HG02678 (cell line): ENCODE measurements around the gene ALOXE3.

Experiments used
- ATAC-seq: cut with Tn5 transposase; IDR thresholded peaks from one replicate; pipeline ENCODE4 v1.9.1; 2021; ENCODE audit warnings: mild to moderate bottlenecking, moderate library complexity; ENCODE audit not compliant: unreplicated experiment

The ALOXE3 gene

GRCh38 chr17:8055851-8056231 is 62.5 kb downstream of the ALOXE3 start:
- no peak for ATAC-seq

DNA sequence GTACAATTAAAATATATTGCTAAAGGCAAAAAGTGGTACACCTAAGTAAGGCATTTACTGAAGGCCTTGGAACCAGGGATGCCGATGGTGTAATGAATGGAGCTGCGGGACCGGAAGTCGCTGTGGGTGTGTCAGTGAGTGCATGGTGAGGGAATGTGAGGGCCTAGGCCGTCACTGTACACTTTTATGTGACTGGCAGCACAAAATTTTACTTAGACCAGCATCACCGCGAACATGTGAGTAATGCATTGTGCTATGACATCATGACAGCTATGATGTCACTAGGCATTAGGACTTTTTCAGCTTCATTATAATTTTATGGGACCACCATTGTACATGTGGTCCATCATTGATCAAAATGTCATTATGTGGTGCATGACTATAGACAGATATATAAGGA is 64.7 kb downstream of the ALOXE3 start:
- no peak for ATAC-seq

GRCh38 chr17:8052256-8053252 is 65.8 kb downstream of the ALOXE3 start:
- no peak for ATAC-seq

DNA sequence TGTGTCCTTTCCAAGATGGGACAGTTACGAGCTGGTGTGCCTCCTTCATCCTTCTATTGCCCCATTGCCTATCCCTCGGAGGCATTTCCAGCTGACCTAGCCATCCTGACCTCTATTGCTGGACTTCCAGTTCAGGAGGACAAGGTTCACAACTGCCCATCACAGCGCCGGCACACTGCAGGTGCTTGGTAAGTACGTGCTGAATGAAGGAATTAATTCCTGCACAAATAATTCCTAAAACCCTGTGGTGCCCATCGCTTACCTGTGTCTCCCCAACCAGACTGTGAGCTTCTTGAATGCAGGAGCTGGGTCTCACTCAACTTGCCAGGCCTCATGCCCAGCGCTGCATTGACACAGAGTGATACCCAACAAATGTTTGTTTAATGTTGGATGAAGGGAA is 66.5 kb downstream of the ALOXE3 start:
- ATAC-seq: no peak

- no peak for ATAC-seq
Observed at GRCh38 chr17:8048736-8049135, 69.6 kb downstream of the ALOXE3 start.

DNA sequence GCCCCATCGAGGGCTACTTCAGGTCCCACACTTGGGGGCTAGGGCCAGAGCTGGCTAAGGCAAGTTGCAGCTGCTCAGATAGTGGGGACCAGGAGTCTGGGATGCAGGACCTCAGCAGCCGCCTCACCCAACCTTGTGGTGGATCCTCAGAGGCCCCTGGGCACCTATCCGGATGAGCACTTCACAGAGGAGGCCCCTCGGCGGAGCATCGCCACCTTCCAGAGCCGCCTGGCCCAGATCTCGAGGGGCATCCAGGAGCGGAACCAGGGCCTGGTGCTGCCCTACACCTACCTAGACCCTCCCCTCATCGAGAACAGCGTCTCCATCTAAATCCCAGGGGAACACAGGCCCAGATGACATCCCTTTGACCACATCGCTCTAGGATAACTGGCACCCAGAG is 70.1 kb downstream of the ALOXE3 start:
- no peak for ATAC-seq

DNA sequence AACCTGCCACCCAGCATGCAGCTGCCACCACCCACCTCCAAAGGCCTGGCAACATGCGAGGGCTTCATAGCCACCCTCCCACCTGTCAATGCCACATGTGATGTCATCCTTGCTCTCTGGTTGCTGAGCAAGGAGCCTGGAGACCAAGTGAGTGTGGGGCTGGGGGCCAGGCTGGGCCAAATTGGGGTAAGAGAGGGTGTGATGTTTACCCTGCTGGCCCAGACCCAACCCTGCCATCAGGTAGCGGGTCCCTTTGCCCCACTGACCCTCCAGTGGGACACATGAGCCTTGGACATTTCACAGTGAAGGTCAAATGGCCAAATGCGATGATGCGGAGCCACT is 70.6 kb downstream of the ALOXE3 start:
- ATAC-seq: no peak

DNA sequence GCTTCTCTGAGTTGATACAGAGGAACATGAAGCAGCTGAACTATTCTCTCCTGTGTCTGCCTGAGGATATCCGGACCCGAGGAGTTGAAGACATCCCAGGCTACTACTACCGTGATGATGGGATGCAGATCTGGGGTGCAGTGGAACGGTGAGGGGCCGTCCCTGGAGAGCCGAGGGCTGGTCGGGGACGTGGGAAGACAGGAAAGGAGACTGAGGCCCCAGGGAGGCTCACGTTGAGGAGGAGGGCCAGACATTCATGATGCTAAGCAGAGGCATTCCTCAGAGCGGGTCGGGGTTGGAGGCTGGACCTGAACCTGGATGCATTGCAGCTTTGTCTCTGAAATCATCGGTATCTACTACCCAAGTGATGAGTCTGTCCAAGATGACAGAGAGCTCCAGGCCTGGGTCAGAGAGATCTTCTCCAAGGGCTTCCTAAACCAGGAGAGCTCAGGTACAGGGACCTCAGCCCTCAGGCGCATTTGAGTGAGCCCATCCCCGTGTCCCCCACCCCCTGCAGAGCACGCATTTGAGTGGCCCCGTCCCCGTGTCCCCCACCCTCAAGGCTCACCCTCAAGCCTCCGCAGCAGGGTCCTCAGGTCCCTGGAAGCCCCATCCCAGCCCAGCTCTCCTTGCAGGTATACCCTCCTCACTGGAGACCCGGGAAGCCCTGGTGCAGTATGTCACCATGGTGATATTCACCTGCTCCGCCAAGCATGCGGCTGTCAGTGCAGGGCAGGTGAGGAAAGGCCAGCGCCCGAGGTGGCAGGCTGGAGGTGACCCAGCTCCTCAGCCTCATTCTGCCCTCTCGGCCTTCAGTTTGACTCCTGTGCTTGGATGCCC is 71.2 kb downstream of the ALOXE3 start:
- ATAC-seq: no peak

GRCh38 chr17:8046306-8046928 is 71.9 kb downstream of the ALOXE3 start:
- ATAC-seq: no peak
